HG02852 (cell line): ENCODE results near the gene EIF1.
A peak's percentile ranks its signal among the peaks of the same experiment; 100 is the strongest.
"Not testable (repeated sequence)": the region's sequence is repeated elsewhere in the genome, so short reads cannot be mapped to it uniquely, and the experiment has no call there.

Source experiments
- ATAC-seq: cut with Tn5 transposase; IDR thresholded peaks from one replicate; pipeline ENCODE4 v1.9.1; 2021; ENCODE audit warnings: mild to moderate bottlenecking, moderate library complexity; ENCODE audit not compliant: unreplicated experiment

The EIF1 gene

GRCh38 chr17:41678411-41678906 lies 10.2 kb upstream of the EIF1 start:
- peak; percentile 7 for ATAC-seq

GRCh38 chr17:41678907-41679739 lies 9.6 kb upstream of the EIF1 start:
- ATAC-seq: peak; percentile 83

- no peak for ATAC-seq
Measured at GRCh38 chr17:41679740-41680425, 8.8 kb upstream of the EIF1 start.

- ATAC-seq: no peak
Measured at GRCh38 chr17:41680426-41681040, 8.2 kb upstream of the EIF1 start.

GRCh38 chr17:41681776-41682175 lies 6.9 kb upstream of the EIF1 start:
- no peak for ATAC-seq

- ATAC-seq: no peak
Measured at GRCh38 chr17:41682631-41683030, 6.1 kb upstream of the EIF1 start.

GRCh38 chr17:41683441-41684007 lies 5.2 kb upstream of the EIF1 start:
- ATAC-seq: no peak

GRCh38 chr17:41684035-41684434 lies 4.7 kb upstream of the EIF1 start:
- ATAC-seq: no peak

GRCh38 chr17:41685753-41686152 lies 2.9 kb upstream of the EIF1 start:
- not testable (repeated sequence) for ATAC-seq

- ATAC-seq: no peak
Measured at GRCh38 chr17:41686281-41686680, 2.4 kb upstream of the EIF1 start.

GRCh38 chr17:41687828-41688640 lies 651 bp upstream of the EIF1 start:
- ATAC-seq: no peak

GRCh38 chr17:41689497-41690299 lies 1.0 kb downstream of the EIF1 start:
- no peak for ATAC-seq

GRCh38 chr17:41690497-41690896 lies 1.8 kb downstream of the EIF1 start:
- ATAC-seq: no peak

GRCh38 chr17:41691031-41691777 lies 2.5 kb downstream of the EIF1 start:
- no peak for ATAC-seq

- no peak for ATAC-seq
Measured at GRCh38 chr17:41692722-41693521, 4.2 kb downstream of the EIF1 start.

GRCh38 chr17:41695134-41695661 lies 6.5 kb downstream of the EIF1 start:
- no peak for ATAC-seq

GRCh38 chr17:41695954-41696757 lies 7.5 kb downstream of the EIF1 start:
- no peak for ATAC-seq
